ENCODE data around the gene PHF21B.
"Not testable (repeated sequence)": the region's sequence is repeated elsewhere in the genome, so short reads cannot be mapped to it uniquely, and the experiment has no call there.

PHF21B gene

GRCh38 chr22:44861245-44861644 is 148.6 kb downstream of the PHF21B start:
- no peak overlapping the region for H3K27ac ChIP-seq
- no peak for TF ChIP-seq CTCF (IDR thresholded peaks at IDR 0.05)
- no peak for TF ChIP-seq ZFX (IDR thresholded peaks at IDR 0.05; ENCODE audit: borderline replicate concordance)

- no peak for TF ChIP-seq CTCF (IDR thresholded peaks at IDR 0.05)
- no peak for TF ChIP-seq ZFX (IDR thresholded peaks at IDR 0.05; ENCODE audit: borderline replicate concordance)
- peak overlapping the region; percentile 84; the same call in 1 of the 2 replicates for H3K27ac ChIP-seq
These were observed 149.5 kb downstream of the PHF21B start for GRCh38 chr22:44860311-44860710.

GRCh38 chr22:44859641-44860040 is 150.2 kb downstream of the PHF21B start:
- peak overlapping the region; percentile 84 for H3K27ac ChIP-seq
- TF ChIP-seq ZFX (IDR thresholded peaks at IDR 0.05; ENCODE audit: borderline replicate concordance) = no peak

GRCh38 chr22:44858819-44859218 is 151.0 kb downstream of the PHF21B start:
- H3K27ac ChIP-seq = peak overlapping the region; percentile 84

GRCh38 chr22:44855855-44856254 is 153.9 kb downstream of the PHF21B start:
- H3K27ac ChIP-seq = no peak overlapping the region; the same call in 1 of the 2 replicates
- no peak for TF ChIP-seq CTCF (IDR thresholded peaks at IDR 0.05)
- no peak for TF ChIP-seq ZFX (IDR thresholded peaks at IDR 0.05; ENCODE audit: borderline replicate concordance)

- H3K27ac ChIP-seq = not testable (repeated sequence)
These were observed 155.2 kb downstream of the PHF21B start for GRCh38 chr22:44854641-44855040.

- no peak for TF ChIP-seq ZFX (IDR thresholded peaks at IDR 0.05; ENCODE audit: borderline replicate concordance)
- TF ChIP-seq CTCF (IDR thresholded peaks at IDR 0.05) = no peak
These were observed 158.9 kb downstream of the PHF21B start for GRCh38 chr22:44850946-44851345.

GRCh38 chr22:44848791-44849420 is 160.9 kb downstream of the PHF21B start:
- TF ChIP-seq ZFX (IDR thresholded peaks at IDR 0.05; ENCODE audit: borderline replicate concordance) (no peak), CTCF (IDR thresholded peaks at IDR 0.05) (no peak)
- no peak overlapping the region for H3K27ac ChIP-seq

More at GRCh38 chr22:44850946-44851345, 158.9 kb downstream of the PHF21B start:
- no peak overlapping the region for H3K27ac ChIP-seq

- TF ChIP-seq ZFX (IDR thresholded peaks at IDR 0.05; ENCODE audit: borderline replicate concordance) (no peak), CTCF (IDR thresholded peaks at IDR 0.05) (no peak)
- H3K27ac ChIP-seq = no peak overlapping the region
These were observed 161.5 kb downstream of the PHF21B start for GRCh38 chr22:44848296-44848741.
